KMS-11 (cell line): ENCODE data around the gene SIL1.
"Not testable (repeated sequence)": the region's sequence is repeated elsewhere in the genome, so short reads cannot be mapped to it uniquely, and the experiment has no call there.

ENCODE experiments used
- H2AFZ ChIP-seq: fragments of 200-600 bp; sonication (generic); 2 replicates; pipeline ENCODE4 v1.6.1; 2016; ENCODE audit warnings: antibody characterized with exemption, mixed run types, low read depth
- H3K27ac ChIP-seq: fragments of 200-600 bp; sonication (generic); 2 replicates; pipeline ENCODE4 v1.6.1; 2016; ENCODE audit warnings: mild to moderate bottlenecking, mixed run types
- H3K27me3 ChIP-seq: fragments of 200-600 bp; sonication (generic); 2 replicates; pipeline ENCODE4 v1.6.1; 2017; ENCODE audit warnings: mild to moderate bottlenecking, low read depth, mixed run types, moderate library complexity; ENCODE audit not compliant: insufficient read depth
- H3K36me3 ChIP-seq: fragments of 200-600 bp; sonication (generic); 2 replicates; pipeline ENCODE4 v1.6.1; 2017; ENCODE audit warnings: mild to moderate bottlenecking, mixed run types; ENCODE audit not compliant: insufficient read depth
- H3K4me1 ChIP-seq: fragments of 200-600 bp; sonication (generic); 2 replicates; pipeline ENCODE4 v1.6.1; 2016; ENCODE audit warnings: mild to moderate bottlenecking, low read depth, mixed run types; ENCODE audit not compliant: poor library complexity, severe bottlenecking
- H3K4me2 ChIP-seq: fragments of 200-600 bp; sonication (generic); 2 replicates; pipeline ENCODE4 v1.7.0; 2016; ENCODE audit warnings: mild to moderate bottlenecking, mixed run types
- H3K4me3 ChIP-seq: fragments of 200-600 bp; sonication (generic); IDR thresholded peaks from 2 replicates; pipeline ENCODE4 v1.6.1; 2017; ENCODE audit warnings: low read depth, low read length, mixed read lengths; ENCODE audit not compliant: insufficient read depth
- H3K79me2 ChIP-seq: fragments of 200-600 bp; sonication (generic); 2 replicates; pipeline ENCODE4 v1.6.1; 2016; ENCODE audit warnings: low read depth, mixed run types; ENCODE audit not compliant: insufficient read depth
- H3K9ac ChIP-seq: fragments of 200-600 bp; sonication (generic); 2 replicates; pipeline ENCODE4 v1.6.1; 2016; ENCODE audit warnings: mild to moderate bottlenecking, mixed run types
- H4K20me1 ChIP-seq: fragments of 200-600 bp; sonication (generic); 2 replicates; pipeline ENCODE4 v1.6.1; 2016; ENCODE audit warnings: mild to moderate bottlenecking, mixed run types; ENCODE audit not compliant: insufficient read depth
- CTCF ChIP-seq: fragments of 200-600 bp; sonication (generic); conservative IDR thresholded peaks from 2 replicates; pipeline ENCODE4 v1.6.1; 2017; ENCODE audit warnings: low read depth, mild to moderate bottlenecking, antibody characterized with exemption, low read length, moderate library complexity, mixed read lengths

Gene SIL1

GRCh38 chr5:139019211-139019610, 179.0 kb downstream of the SIL1 start:
- Histone ChIP-seq H3K4me1 (no peaks in the 10 kb centered on the region), H3K4me3 (no peak overlapping the region), H3K4me2 (no peak overlapping the region), H3K79me2 (no peaks in the 10 kb centered on the region), H4K20me1 (no peaks in the 10 kb centered on the region), H2AFZ (no peak overlapping the region), H3K27ac (no peak overlapping the region), H3K27me3 (no peaks in the 10 kb centered on the region), H3K36me3 (no peaks in the 10 kb centered on the region), H3K9ac (no peak overlapping the region)
- no peak for TF ChIP-seq CTCF

- Histone ChIP-seq H3K4me1 (no peaks in the 10 kb centered on the region), H3K27me3 (no peaks in the 10 kb centered on the region), H3K27ac (no peak overlapping the region), H2AFZ (no peak overlapping the region), H3K36me3 (no peaks in the 10 kb centered on the region), H4K20me1 (no peaks in the 10 kb centered on the region), H3K9ac (no peak overlapping the region), H3K4me3 (no peak overlapping the region), H3K4me2 (no peak overlapping the region), H3K79me2 (no peaks in the 10 kb centered on the region)
- TF ChIP-seq CTCF, result no peak
These were observed 180.5 kb downstream of the SIL1 start for GRCh38 chr5:139017624-139018023.

GRCh38 chr5:139016186-139016585, 182.0 kb downstream of the SIL1 start:
- TF ChIP-seq CTCF, result no peak
- Histone ChIP-seq H3K36me3 (no peaks in the 10 kb centered on the region), H3K9ac (no peak overlapping the region)

GRCh38 chr5:139014726-139015125, 183.4 kb downstream of the SIL1 start:
- Histone ChIP-seq H3K4me3 (no peak overlapping the region), H3K4me2 (no peak overlapping the region), H3K79me2 (no peaks in the 10 kb centered on the region), H3K36me3 (no peaks in the 10 kb centered on the region), H3K9ac (no peak overlapping the region), H2AFZ (no peak overlapping the region), H3K4me1 (no peaks in the 10 kb centered on the region), H3K27ac (no peak overlapping the region), H4K20me1 (no peaks in the 10 kb centered on the region), H3K27me3 (no peaks in the 10 kb centered on the region)
- TF ChIP-seq CTCF, result no peak

More at GRCh38 chr5:139016186-139016585, 182.0 kb downstream of the SIL1 start:
- Histone ChIP-seq H3K4me3 (no peak overlapping the region), H3K4me1 (no peaks in the 10 kb centered on the region), H3K27ac (no peak overlapping the region), H3K79me2 (no peaks in the 10 kb centered on the region), H3K4me2 (no peak overlapping the region), H3K27me3 (no peaks in the 10 kb centered on the region), H4K20me1 (no peaks in the 10 kb centered on the region), H2AFZ (no peak overlapping the region)

GRCh38 chr5:139012176-139012575, 186.0 kb downstream of the SIL1 start:
- no peaks in the 10 kb centered on the region for H3K27me3 ChIP-seq
- no peak overlapping the region for H3K27ac ChIP-seq
- H3K36me3 ChIP-seq, result no peaks in the 10 kb centered on the region
- no peak for TF ChIP-seq CTCF
- H3K4me1 ChIP-seq, result no peaks in the 10 kb centered on the region
- H3K9ac ChIP-seq, result no peak overlapping the region
- H4K20me1 ChIP-seq, result no peaks in the 10 kb centered on the region
- no peak overlapping the region for H3K4me2 ChIP-seq
- H3K4me3 ChIP-seq, result no peak overlapping the region
- H2AFZ ChIP-seq, result no peak overlapping the region
- no peaks in the 10 kb centered on the region for H3K79me2 ChIP-seq

- H3K27ac ChIP-seq, H3K79me2 ChIP-seq, H3K9ac ChIP-seq, H3K36me3 ChIP-seq, H3K27me3 ChIP-seq, H3K4me3 ChIP-seq, H2AFZ ChIP-seq, H3K4me1 ChIP-seq, H4K20me1 ChIP-seq, H3K4me2 ChIP-seq: not testable (repeated sequence)
These were observed 187.0 kb downstream of the SIL1 start for GRCh38 chr5:139011156-139011555.
